ENCODE data around the gene DLL4.

The DLL4 gene

DNA sequence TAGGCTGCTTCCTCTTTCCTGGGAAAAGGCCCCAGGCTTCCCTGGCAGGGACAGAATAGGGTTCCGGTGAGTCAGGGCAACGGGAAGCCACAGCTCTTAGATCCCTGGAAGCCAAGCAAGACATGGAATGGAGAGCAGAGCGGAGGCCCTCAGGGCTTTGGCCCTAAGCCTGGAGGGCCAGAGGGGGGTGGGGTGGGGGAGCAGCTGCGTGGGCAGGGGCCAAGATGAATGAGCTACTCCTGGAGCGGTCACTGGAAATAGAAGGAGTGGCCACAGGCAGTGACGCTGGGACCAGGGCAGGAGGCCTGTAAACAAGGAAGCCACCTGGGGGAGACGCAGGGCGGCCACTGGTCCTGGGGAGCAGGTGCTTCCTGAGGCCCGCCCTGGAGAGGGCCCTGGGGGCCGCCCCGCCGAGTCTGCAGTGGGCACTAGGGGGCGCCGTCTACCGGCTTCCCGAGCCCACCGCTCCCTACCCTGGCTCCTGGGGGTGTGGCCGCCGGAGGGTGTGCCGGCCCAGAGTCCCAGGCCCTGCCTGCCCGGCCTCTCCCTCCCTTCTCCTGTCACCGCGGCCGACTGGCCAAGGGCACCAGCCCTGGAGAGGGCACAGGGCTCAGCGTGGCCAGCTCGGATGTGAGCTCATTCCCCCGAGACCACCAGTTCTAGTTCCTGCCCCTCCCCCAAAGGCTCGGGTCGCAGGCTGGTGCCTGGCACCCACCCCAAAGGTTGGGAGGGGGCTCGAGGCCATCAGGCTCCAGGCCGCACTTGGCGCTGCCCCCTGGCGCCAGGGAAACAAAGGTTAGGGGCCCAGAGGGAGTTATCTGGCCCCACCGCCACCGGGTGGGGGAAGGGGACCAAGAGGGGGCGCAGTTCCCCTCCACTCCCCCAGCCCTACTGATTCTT is 22.8 kb upstream of the DLL4 start:
- DNase-seq (ENCODE audit: low read depth in 1 of 2, low spot score in 1 of 2): peak; percentile 58 to 62

GRCh38 chr15:40906991-40907802 is 21.9 kb upstream of the DLL4 start:
- DNase-seq (ENCODE audit: low read depth in 1 of 2, low spot score in 1 of 2): peak in 1 of 2 donors; percentile 45

- no peak for DNase-seq (ENCODE audit: low read depth in 1 of 2, low spot score in 1 of 2)
Observed at GRCh38 chr15:40908095-40908494, 21.0 kb upstream of the DLL4 start.

DNA sequence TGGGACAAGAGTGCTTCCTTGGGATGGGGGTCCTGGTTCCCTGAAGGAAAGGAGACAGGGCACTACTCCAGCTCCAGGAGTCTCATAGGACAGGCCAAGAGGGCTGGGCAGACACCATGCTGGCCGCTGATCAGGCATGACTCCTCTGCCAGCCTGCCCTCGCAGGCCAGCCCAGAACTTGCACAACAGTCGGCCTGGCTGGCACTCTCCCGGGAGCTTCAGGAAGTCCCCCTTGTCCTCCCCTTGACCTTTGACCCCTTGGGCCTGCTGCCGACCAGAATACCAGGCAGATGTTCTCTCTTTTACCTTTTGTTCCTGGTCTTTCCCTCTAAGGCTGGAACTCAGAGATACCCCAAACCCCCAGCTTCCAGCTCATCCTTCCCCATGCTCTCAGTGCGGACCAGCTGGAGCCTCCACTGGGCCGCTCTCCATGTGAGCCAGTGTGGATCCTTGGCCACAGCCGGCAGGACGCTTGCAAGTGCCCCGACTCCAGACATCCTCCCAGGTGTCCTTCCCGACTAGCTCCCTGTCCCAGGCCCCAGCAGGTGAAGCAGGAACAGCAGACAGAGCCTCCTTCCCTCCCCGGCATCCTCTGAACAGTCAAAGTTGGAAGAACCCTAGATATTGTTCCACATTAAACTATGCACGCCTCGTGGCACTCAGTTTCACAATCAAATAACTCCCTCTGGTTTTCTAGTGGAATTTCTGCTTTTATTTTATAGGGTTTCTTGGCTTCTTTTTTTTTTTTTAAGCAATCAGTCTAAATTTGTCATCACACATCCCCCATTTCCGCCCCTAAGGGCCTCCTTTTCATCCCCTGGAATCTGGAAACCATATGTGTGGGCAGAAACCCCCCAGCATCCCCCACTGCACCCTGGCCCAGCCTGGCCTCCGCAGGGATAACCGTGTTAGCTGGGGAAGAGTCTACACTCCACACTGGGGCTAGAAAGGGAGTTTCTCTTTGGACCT is 19.2 kb upstream of the DLL4 start:
- DNase-seq (ENCODE audit: low read depth in 1 of 2, low spot score in 1 of 2): no peak

DNA sequence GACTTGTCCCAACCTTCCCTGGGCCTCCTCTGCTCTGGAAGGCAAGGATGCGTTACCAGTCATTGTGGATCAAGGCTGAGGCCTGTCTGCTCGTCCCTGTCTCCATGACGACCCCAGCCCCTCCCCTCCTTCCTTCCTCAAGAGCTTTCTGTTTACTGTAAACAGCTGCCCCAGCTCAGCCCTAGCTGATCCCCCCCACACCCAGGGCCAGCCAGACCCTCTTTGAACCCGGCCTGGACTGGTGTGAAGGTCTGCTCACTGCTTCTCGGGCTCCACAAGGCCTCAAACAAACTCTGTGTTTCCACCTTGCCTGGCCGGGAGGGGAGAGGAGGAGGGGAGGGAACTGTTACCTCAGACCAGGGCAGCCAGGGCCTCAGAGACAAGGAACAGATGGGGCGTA is 18.0 kb upstream of the DLL4 start:
- no peak for DNase-seq (ENCODE audit: low read depth in 1 of 2, low spot score in 1 of 2)

DNA sequence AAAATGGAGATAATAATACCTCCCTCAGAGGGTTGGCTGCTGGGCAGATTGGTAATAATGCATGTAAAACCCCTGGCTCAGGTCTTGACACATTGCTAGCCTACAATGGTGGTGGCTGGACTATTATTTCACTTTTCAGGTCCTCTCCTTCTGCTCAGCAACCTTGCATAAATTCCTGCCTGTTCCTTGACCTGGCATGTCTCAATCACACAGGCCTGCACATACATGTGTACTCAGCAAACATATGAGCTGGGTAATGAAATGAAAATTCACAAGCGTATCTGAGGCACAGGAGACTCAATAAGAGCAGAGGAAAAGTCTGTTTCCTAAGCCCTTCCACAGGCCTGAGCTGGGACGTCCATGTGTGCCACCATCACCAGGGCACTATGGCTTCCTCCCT is 17.4 kb upstream of the DLL4 start:
- DNase-seq (ENCODE audit: low read depth in 1 of 2, low spot score in 1 of 2): no peak

- no peak for DNase-seq (ENCODE audit: low read depth in 1 of 2, low spot score in 1 of 2)
Observed at GRCh38 chr15:40912478-40912877, 16.7 kb upstream of the DLL4 start.

DNA sequence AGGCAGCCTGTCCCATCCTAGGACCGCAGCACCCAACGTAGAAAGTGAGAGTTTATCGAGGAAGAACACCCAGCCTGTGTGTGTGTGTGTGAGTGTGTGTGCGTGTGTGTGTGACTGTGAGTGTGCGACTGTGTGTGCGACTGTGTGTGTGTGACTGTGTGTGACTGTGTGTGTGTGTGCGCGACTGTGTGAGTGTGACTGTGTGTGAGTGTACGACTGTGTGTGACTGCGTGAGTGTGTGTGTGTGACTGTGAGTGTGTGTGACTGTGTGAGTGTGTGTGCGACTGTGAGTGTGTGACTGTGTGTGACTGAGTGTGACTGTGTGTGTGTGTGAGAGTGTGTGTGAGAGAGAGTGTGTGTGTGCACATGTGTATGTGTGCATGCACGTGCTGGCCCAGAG is 15.1 kb upstream of the DLL4 start:
- DNase-seq (ENCODE audit: low read depth in 1 of 2, low spot score in 1 of 2): no peak

GRCh38 chr15:40914486-40914885 is 14.7 kb upstream of the DLL4 start:
- no peak for DNase-seq (ENCODE audit: low read depth in 1 of 2, low spot score in 1 of 2)

DNA sequence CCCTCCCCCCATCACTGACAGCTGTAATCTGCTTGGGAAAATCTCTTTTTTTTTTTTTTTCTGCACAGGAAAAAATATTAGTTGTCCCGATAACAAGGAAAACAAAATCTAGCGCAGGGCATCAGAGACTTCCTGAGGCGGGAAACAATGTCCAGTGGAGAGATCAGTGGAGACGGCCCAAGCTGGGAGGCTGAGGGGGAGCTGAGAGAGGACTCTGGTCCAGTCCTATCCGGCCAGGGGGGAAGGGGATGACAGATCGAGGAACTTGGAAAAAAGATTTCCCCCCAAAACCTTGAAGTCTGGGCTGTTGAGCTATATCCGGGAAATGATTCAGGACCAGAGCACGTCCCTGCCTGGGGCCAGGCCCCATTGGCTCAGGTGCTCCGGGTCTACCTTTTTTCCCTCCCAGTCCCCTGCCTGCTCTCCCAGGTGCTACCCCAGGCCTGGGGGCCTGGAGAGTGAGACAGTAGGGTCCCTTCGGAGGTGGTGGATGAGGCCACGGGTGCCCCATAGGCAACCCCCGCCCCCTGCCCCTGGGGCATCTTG is 14.0 kb upstream of the DLL4 start:
- DNase-seq (ENCODE audit: low read depth in 1 of 2, low spot score in 1 of 2): no peak

DNA sequence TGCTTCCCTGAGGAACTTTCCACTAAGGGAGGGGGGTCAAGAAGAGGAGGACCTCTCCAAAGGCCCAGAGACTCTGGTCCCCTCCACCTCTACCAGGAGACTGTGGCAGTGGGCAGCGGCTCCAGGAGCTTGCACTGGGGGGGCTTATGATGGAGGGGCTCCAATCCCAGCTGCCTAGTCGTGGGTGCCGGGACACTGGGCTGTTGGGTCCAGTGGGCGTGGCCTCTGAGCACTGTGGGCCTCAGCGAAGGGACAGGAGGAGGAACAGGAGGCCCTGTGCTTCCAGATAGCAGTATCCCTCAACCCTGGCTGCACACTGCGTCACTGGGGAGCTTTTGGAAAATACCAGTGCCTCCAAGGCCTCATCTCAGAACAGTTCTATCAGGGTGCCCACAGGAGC is 13.5 kb upstream of the DLL4 start:
- no peak for DNase-seq (ENCODE audit: low read depth in 1 of 2, low spot score in 1 of 2)

- no peak for DNase-seq (ENCODE audit: low read depth in 1 of 2, low spot score in 1 of 2)
Observed at GRCh38 chr15:40917585-40917984, 11.6 kb upstream of the DLL4 start.

DNA sequence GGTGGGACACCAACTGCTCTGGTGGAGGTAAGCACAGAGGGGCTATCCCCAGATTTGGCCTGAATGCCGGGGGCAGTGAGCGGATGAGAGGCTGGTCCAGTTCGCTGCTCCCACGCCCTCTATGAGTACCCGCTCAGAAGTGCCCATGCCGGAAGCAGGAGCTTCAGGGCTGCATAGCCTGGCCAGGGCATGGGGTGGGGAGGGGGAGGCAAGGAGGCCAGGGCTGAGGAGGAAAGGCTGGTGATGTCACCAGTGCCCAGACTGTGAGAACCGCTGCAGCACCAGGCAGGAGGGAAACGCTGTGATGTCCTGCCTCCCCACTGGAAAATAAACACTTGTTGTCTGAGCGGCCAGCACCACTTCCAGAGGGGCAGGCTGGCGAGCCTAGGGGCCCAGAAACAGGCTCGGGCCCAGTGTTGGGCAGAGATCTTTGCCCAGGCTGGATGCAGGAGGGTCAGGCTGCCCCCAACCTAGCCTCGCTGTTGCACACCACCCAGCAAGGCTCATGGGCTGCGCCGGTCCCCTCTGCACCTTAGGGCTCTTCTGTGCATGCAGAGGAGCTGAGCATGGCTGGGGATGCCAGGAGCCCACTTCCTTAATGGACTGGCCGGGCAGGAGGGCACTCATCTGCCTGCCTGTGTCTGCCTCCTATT is 10.9 kb upstream of the DLL4 start:
- no peak for DNase-seq (ENCODE audit: low read depth in 1 of 2, low spot score in 1 of 2)

GRCh38 chr15:40918799-40919392 is 10.2 kb upstream of the DLL4 start:
- no peak for DNase-seq (ENCODE audit: low read depth in 1 of 2, low spot score in 1 of 2)

DNA sequence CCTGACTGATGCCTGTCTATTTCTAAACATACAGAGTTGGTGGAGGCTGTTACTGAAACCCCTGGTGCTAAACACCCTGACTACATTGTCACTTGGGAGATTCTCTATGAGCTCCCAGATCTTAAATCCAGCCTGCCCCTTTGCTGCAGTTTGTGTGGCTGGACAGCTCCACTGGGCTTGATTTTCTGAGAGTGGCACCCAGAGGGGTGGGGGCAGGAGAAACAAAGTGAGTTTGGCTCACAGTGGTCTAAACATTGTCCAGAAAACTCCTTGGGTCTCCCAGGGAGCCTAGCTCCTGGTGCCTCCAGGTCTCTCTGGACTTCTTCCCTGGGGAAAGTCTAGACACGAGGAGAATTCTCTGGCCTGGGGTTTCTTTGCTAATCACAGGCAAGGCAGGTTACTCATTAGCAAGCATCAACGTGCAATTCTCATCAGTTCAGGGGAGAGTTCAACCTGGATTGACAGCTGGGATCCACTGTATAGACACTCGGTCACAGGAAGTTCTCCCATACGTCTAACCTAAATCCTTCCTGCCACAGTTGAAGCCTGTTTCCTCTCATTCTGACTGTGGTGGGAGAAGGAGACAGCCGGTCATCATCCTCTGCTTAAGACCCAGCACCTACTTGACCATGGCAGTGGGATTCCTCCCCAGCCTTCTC is 7.1 kb upstream of the DLL4 start:
- no peak for DNase-seq (ENCODE audit: low read depth in 1 of 2, low spot score in 1 of 2)

GRCh38 chr15:40922608-40923005 is 6.5 kb upstream of the DLL4 start:
- DNase-seq (ENCODE audit: low read depth in 1 of 2, low spot score in 1 of 2): no peak

DNA sequence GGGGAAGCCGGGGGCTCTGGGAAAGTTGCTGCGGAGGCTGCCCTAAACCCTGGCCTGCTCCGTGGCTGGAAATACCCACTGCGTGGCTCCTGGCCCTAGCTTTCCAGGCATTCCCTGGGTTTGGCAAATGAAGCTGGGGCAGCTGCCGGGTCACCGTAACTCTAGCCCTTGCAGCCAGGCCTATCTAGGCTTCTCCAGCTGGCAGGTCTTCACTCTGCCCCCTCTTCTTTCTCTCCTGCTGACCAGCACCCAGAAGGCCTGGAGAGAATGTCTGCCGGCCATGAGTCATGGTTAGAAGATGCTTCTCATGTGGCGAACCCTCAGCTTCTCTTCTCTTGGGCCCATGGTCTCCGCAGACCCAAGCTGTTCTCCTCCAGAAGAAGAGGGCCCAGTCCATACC is 5.6 kb upstream of the DLL4 start:
- no peak for DNase-seq (ENCODE audit: low read depth in 1 of 2, low spot score in 1 of 2)

GRCh38 chr15:40925495-40925862 is 3.7 kb upstream of the DLL4 start:
- no peak for DNase-seq (ENCODE audit: low read depth in 1 of 2, low spot score in 1 of 2)

DNA sequence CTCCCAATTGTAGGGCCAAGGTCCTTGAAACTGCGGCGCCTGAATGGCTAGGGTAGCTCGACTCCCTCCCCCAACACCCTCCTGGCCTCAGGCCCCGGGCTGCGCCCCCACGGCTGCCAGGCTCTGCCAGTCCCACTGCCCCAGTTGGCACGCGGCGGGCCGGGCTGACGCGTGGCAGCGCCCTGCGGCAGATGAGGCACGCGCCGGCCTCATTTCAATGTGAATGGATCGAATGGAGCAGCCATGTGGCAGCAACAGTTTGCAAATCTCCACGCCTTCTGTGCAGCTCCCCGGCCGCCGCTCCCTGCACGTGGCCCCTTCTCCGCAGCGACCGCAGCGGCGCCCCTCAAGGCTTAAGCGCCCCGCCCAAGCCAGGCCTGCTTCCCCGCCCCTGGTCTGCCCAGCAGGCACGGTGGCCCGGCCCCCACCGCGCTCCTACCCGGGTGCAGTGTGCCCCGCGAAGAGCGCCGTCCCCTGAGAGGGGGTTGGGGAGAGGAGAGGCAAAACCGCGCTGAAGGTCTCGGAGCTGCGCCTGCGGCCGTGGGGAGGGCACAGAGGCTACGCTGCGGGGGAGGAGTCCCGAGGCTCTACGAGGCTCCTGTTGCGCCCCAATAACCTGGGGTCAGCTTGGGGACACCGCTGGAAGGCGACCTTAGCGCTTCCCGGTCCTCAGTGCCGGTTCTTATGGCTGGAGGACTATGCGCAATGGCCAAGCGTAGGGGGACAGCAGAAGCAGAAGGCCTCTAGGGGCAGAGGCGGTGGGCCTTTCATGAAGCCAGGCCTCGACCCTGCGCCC is 3.1 kb upstream of the DLL4 start:
- DNase-seq (ENCODE audit: low read depth in 1 of 2, low spot score in 1 of 2): no peak
